ENCODE data around the gene PMF1.

Gene PMF1

GRCh38 chr1:156244126-156244525 is 31.3 kb downstream of the PMF1 start:
- Histone ChIP-seq H3K27ac (replicated peaks) (no peak overlapping the region), H3K27me3 (ENCODE audit: insufficient read depth, poor library complexity, severe bottlenecking) (no peaks in the 10 kb centered on the region), H3K4me3 (replicated peaks; ENCODE audit: insufficient read depth, low read length) (no peak overlapping the region)
- no peak for DNase-seq (ENCODE audit: low read depth in 1 of 2, low spot score in 1 of 2)
- TF ChIP-seq SPI1 (IDR thresholded peaks at IDR 0.05; ENCODE audit: borderline replicate concordance, low read depth) (no peak), POLR2AphosphoS5 (IDR thresholded peaks at IDR 0.05; ENCODE audit: low read depth) (no peak)

GRCh38 chr1:156244712-156245111 is 31.9 kb downstream of the PMF1 start:
- Histone ChIP-seq H3K4me3 (replicated peaks; ENCODE audit: insufficient read depth, low read length) (no peak overlapping the region), H3K27ac (replicated peaks) (no peak overlapping the region), H3K27me3 (ENCODE audit: insufficient read depth, poor library complexity, severe bottlenecking) (no peaks in the 10 kb centered on the region)
- no peak for TF ChIP-seq GABPA (IDR thresholded peaks at IDR 0.05; ENCODE audit: low read depth)
- no peak for TF ChIP-seq POLR2AphosphoS5 (IDR thresholded peaks at IDR 0.05; ENCODE audit: low read depth)
- TF ChIP-seq SPI1 (IDR thresholded peaks at IDR 0.05; ENCODE audit: borderline replicate concordance, low read depth), result no peak
- TF ChIP-seq CTCF (IDR thresholded peaks at IDR 0.05; ENCODE audit: insufficient read depth, low read length), result no peak
- TF ChIP-seq REST (IDR thresholded peaks at IDR 0.05; ENCODE audit: insufficient replicate concordance, low read depth), result no peak
- DNase-seq (ENCODE audit: low read depth in 1 of 2, low spot score in 1 of 2), result no peak

- no peak overlapping the region for H3K27ac ChIP-seq (replicated peaks)
- TF ChIP-seq REST (IDR thresholded peaks at IDR 0.05; ENCODE audit: insufficient replicate concordance, low read depth) (no peak), POLR2AphosphoS5 (IDR thresholded peaks at IDR 0.05; ENCODE audit: low read depth) (peak; percentile 49), CTCF (IDR thresholded peaks at IDR 0.05; ENCODE audit: insufficient read depth, low read length) (no peak), SPI1 (IDR thresholded peaks at IDR 0.05; ENCODE audit: borderline replicate concordance, low read depth) (no peak)
- H3K4me3 ChIP-seq (replicated peaks; ENCODE audit: insufficient read depth, low read length), result peak overlapping the region; percentile 21
- peak; percentile 39 to 53 for DNase-seq (ENCODE audit: low read depth in 1 of 2, low spot score in 1 of 2)
- no peaks in the 10 kb centered on the region for H3K27me3 ChIP-seq (ENCODE audit: insufficient read depth, poor library complexity, severe bottlenecking)
These were observed 32.8 kb downstream of the PMF1 start for GRCh38 chr1:156245451-156246232.

- no peak overlapping the region for H3K27ac ChIP-seq (replicated peaks)
- DNase-seq (ENCODE audit: low read depth in 1 of 2, low spot score in 1 of 2), result no peak
- no peak overlapping the region for H3K4me3 ChIP-seq (replicated peaks; ENCODE audit: insufficient read depth, low read length)
- no peaks in the 10 kb centered on the region for H3K27me3 ChIP-seq (ENCODE audit: insufficient read depth, poor library complexity, severe bottlenecking)
- no peak for TF ChIP-seq SPI1 (IDR thresholded peaks at IDR 0.05; ENCODE audit: borderline replicate concordance, low read depth)
- TF ChIP-seq REST (IDR thresholded peaks at IDR 0.05; ENCODE audit: insufficient replicate concordance, low read depth), result no peak
- TF ChIP-seq GABPA (IDR thresholded peaks at IDR 0.05; ENCODE audit: low read depth), result no peak
- TF ChIP-seq CTCF (IDR thresholded peaks at IDR 0.05; ENCODE audit: insufficient read depth, low read length), result no peak
- no peak for TF ChIP-seq POLR2AphosphoS5 (IDR thresholded peaks at IDR 0.05; ENCODE audit: low read depth)
These were observed 33.5 kb downstream of the PMF1 start for GRCh38 chr1:156246241-156246780.

Data from HL-60 (cell line).